ENCODE results near the gene GAL3ST1. TPM values are rescaled to one million over a fixed set of nuclear protein-coding genes. Genes with fewer than 3 reads are reported as not detected.

The GAL3ST1 gene
- total and polyA plus RNA-seq, 3 donors from 2014 or later = 4.2 to 18.5 (median 11.3) TPM

DNA sequence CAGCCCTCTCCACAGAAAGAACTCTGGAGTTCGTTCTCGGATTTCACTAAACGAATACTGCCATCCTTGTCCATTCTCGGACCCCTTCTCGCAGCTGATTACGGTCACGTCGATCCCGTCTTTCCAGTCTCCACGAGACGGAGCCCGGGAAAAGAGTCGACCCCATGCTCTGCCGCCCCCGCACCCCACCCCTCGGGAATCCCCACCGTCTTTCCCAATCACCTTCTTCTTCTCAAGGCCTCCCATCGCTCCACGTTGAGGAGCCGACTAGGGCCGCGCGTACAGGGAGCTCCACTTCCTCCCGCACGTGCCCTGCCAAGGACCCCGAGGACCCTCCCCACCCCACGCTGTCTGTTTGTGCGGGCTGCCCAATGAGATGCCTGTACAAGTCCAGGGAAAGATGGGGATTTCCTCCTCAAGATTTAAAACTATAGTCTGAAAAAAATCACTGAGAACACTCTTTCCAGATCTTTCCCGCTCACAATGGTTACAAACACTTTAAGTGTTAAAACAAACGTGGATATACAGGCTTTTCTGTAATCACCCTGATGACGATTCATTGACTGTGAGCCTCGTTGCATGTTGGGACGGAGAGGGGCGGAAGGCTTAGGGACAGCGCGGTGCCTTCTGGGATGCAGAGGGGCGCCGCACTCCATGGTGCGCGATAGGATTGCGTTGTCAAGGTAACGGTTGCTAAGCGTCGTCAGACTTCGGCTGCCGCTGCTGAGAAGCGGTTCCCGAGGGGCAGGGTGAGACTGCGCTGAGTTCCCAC lies 17.3 kb upstream of the GAL3ST1 start, which contains the start of gene PES1:
Gene PES1 (minus strand): TSS at position 323 of the 772 bp plus-strand sequence. CDS start 77 bp downstream, at position 246.
- no peak for TF ChIP-seq POLR2A (IDR thresholded peaks at IDR 0.05)
- TF ChIP-seq, protein P1, sequence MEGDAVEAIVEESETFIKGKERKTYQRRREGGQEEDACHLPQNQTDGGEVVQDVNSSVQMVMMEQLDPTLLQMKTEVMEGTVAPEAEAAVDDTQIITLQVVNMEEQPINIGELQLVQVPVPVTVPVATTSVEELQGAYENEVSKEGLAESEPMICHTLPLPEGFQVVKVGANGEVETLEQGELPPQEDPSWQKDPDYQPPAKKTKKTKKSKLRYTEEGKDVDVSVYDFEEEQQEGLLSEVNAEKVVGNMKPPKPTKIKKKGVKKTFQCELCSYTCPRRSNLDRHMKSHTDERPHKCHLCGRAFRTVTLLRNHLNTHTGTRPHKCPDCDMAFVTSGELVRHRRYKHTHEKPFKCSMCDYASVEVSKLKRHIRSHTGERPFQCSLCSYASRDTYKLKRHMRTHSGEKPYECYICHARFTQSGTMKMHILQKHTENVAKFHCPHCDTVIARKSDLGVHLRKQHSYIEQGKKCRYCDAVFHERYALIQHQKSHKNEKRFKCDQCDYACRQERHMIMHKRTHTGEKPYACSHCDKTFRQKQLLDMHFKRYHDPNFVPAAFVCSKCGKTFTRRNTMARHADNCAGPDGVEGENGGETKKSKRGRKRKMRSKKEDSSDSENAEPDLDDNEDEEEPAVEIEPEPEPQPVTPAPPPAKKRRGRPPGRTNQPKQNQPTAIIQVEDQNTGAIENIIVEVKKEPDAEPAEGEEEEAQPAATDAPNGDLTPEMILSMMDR (IDR thresholded peaks at IDR 0.05) = no peak
- H3K9me3 ChIP-seq = no peaks in the 10 kb centered on the region
- 1% methylated on average over 49 of the region's 49 CpGs for WGBS, 2 donors
- peak within 1 kb of the TSS; percentile 85 to 90 for H3K4me3 ChIP-seq
- intact Hi-C loops (cut with DNase I; ENCODE audit: low total_unique reads) = no loop called here
- peak within 1 kb of the TSS; percentile 85 to 88 for H3K27ac ChIP-seq
- peaks cover 12% of the 10 kb centered on the region for H3K4me1 ChIP-seq
- H3K36me3 ChIP-seq (ENCODE audit: low read depth, missing control alignments) = no peaks in the 10 kb centered on the region
- H3K27me3 ChIP-seq = no peaks in the 10 kb centered on the region
- peak; percentile 98 for DNase-seq

GRCh38 chr22:30591191-30591587 lies 16.7 kb upstream of the GAL3ST1 start:
- TF ChIP-seq, protein P1 (IDR thresholded peaks at IDR 0.05) = no peak
- no peak for TF ChIP-seq POLR2A (IDR thresholded peaks at IDR 0.05)
- DNase-seq = no peak
- H3K27me3 ChIP-seq = no peaks in the 10 kb centered on the region
- no peaks in the 10 kb centered on the region for H3K36me3 ChIP-seq (ENCODE audit: low read depth, missing control alignments)
- H3K27ac ChIP-seq = peak overlapping the region; percentile 85 to 88
- peaks cover 12% of the 10 kb centered on the region for H3K4me1 ChIP-seq
- H3K4me3 ChIP-seq = peak overlapping the region; percentile 85 to 90
- intact Hi-C loops (cut with DNase I; ENCODE audit: low total_unique reads) = no loop called here
- no peaks in the 10 kb centered on the region for H3K9me3 ChIP-seq
- WGBS, 2 donors = 1 to 2% methylated on average over 14 of the region's 14 CpGs

GRCh38 chr22:30586414-30586813 lies 11.9 kb upstream of the GAL3ST1 start:
- no peak overlapping the region for H3K27ac ChIP-seq
- TF ChIP-seq POLR2A (IDR thresholded peaks at IDR 0.05) = no peak
- TF ChIP-seq, protein P1 (IDR thresholded peaks at IDR 0.05) = no peak
- peaks cover 12% of the 10 kb centered on the region for H3K4me1 ChIP-seq
- H3K9me3 ChIP-seq = no peaks in the 10 kb centered on the region
- WGBS, 2 donors = 97% methylated on average over 8 of the region's 8 CpGs
- intact Hi-C loops (cut with DNase I; ENCODE audit: low total_unique reads) = no loop called here
- H3K27me3 ChIP-seq = no peaks in the 10 kb centered on the region
- DNase-seq = no peak
- H3K36me3 ChIP-seq (ENCODE audit: low read depth, missing control alignments) = no peaks in the 10 kb centered on the region
- H3K4me3 ChIP-seq = no peak overlapping the region

- Histone ChIP-seq H3K36me3 (ENCODE audit: low read depth, missing control alignments) (no peaks in the 10 kb centered on the region), H3K27ac (no peak overlapping the region), H3K4me3 (no peak overlapping the region), H3K4me1 (no peaks in the 10 kb centered on the region), H3K9me3 (no peaks in the 10 kb centered on the region), H3K27me3 (no peaks in the 10 kb centered on the region)
- intact Hi-C loops (cut with DNase I; ENCODE audit: low total_unique reads) = no loop called here
- DNase-seq = no peak
- 90 to 91% methylated on average over 7 to 15 of the region's 15 CpGs for WGBS, 2 donors
- TF ChIP-seq POLR2A (IDR thresholded peaks at IDR 0.05) = no peak
- TF ChIP-seq, protein P1 (IDR thresholded peaks at IDR 0.05) = no peak
Measured at GRCh38 chr22:30584441-30584840, 10.0 kb upstream of the GAL3ST1 start.
